HUES48 (cell line): ENCODE results near the gene INTS7.

Source experiments
- H3K27ac ChIP-seq: one replicate; pipeline ENCODE4 v1.7.0; 2013; ENCODE audit warnings: low read depth, low read length, inconsistent platforms
- H3K27me3 ChIP-seq: 2 replicates; pipeline ENCODE4 v1.6.1; 2013; ENCODE audit warnings: mild to moderate bottlenecking, low read length; ENCODE audit not compliant: control insufficient read depth, insufficient read depth
- H3K36me3 ChIP-seq: 2 replicates; pipeline ENCODE4 v1.6.1; 2013; ENCODE audit warnings: low read length; ENCODE audit not compliant: control insufficient read depth, insufficient read depth
- H3K4me1 ChIP-seq: 2 replicates; pipeline ENCODE4 v1.6.1; 2013; ENCODE audit warnings: mild to moderate bottlenecking, low read length; ENCODE audit not compliant: control insufficient read depth, insufficient read depth
- H3K4me3 ChIP-seq: 2 replicates; pipeline ENCODE4 v1.5.1; 2013; ENCODE audit warnings: mild to moderate bottlenecking, low read depth, low read length
- H3K9ac ChIP-seq: 2 replicates; pipeline ENCODE4 v1.6.1; 2013; ENCODE audit warnings: mild to moderate bottlenecking, low read depth, low read length, moderate library complexity
- H3K9me3 ChIP-seq: 2 replicates; pipeline ENCODE4 v1.6.1; 2013; ENCODE audit warnings: low read length; ENCODE audit not compliant: control insufficient read depth, insufficient read depth

The INTS7 gene

GRCh38 chr1:211903490-211904245 is 131.7 kb downstream of the INTS7 start:
- Histone ChIP-seq H3K9me3 (peaks cover 7% of the 10 kb centered on the region), H3K9ac (no peak overlapping the region), H3K27me3 (no peaks in the 10 kb centered on the region), H3K36me3 (no peaks in the 10 kb centered on the region), H3K27ac (no peak overlapping the region), H3K4me3 (no peak overlapping the region), H3K4me1 (no peaks in the 10 kb centered on the region)

DNA sequence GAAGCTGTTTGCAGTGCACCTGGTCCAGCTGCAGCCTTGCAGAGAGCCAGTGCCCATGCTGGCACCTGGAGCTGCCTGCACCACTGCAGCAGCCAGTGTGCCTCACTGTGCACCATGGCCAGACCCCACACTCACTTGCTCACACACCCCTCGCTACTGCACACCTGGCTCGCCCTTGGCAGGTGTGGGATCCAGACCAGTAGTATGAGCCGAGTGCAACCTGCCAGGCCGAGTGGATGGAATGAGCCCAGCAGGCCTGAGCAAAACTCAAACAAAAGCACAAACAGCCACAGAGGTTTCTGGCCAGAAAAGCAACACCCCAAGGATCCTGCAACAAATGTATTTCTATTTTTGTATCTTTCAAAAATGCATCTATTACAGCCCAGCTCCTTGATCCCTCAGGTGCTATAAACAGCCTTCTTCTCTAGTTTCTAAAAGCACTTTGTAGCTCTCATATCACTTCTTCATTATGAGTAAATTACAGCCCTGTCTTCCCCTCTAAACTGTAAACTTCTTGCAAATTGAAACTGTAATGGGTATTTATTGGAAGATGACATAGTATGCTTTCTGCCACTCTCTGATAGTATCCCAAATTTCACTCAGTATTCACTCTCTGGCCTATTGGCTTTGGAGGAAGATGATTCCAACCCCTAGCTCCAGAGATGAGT is 132.6 kb downstream of the INTS7 start:
- Histone ChIP-seq H3K27me3 (no peaks in the 10 kb centered on the region), H3K36me3 (no peaks in the 10 kb centered on the region), H3K4me3 (no peak overlapping the region), H3K9me3 (peaks cover 7% of the 10 kb centered on the region), H3K4me1 (no peaks in the 10 kb centered on the region), H3K9ac (no peak overlapping the region), H3K27ac (no peak overlapping the region)

- Histone ChIP-seq H3K27me3 (no peaks in the 10 kb centered on the region), H3K4me1 (no peaks in the 10 kb centered on the region), H3K36me3 (no peaks in the 10 kb centered on the region), H3K9me3 (peaks cover 7% of the 10 kb centered on the region), H3K9ac (no peak overlapping the region), H3K27ac (no peak overlapping the region), H3K4me3 (no peak overlapping the region)
Measured at GRCh38 chr1:211901945-211902344, 133.4 kb downstream of the INTS7 start.

DNA sequence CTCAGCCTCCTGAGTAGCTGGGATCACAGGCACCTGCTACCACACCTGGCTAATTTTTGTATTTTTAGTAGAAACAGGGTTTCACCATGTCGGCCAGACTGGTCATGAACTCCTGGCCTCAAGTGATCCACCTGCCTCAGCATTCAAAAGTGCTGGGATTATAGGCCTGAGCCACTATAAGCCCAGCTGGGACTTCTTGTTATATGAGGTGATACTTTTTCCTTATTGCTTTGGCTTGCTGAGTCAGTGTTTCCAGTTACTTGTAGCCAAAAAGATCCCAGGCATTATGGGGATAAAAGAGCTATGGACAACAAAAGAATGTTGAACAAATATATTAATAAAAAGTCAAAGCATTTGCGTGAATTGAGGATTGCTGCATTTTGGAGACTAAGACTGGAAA is 134.9 kb downstream of the INTS7 start:
- H3K27me3 ChIP-seq = no peaks in the 10 kb centered on the region
- H3K9me3 ChIP-seq = peaks cover 7% of the 10 kb centered on the region
- no peak overlapping the region for H3K9ac ChIP-seq
- no peaks in the 10 kb centered on the region for H3K4me1 ChIP-seq
- no peak overlapping the region for H3K4me3 ChIP-seq
- H3K36me3 ChIP-seq = no peaks in the 10 kb centered on the region
- no peak overlapping the region for H3K27ac ChIP-seq

- Histone ChIP-seq H3K9ac (no peak overlapping the region), H3K27ac (no peak overlapping the region), H3K9me3 (no peaks in the 10 kb centered on the region; the same call in 1 of the 2 replicates), H3K27me3 (no peaks in the 10 kb centered on the region), H3K4me3 (no peak overlapping the region), H3K36me3 (no peaks in the 10 kb centered on the region), H3K4me1 (no peaks in the 10 kb centered on the region)
Measured at GRCh38 chr1:211896958-211897357, 138.4 kb downstream of the INTS7 start.

- Histone ChIP-seq H3K4me1 (no peaks in the 10 kb centered on the region), H3K9me3 (no peaks in the 10 kb centered on the region), H3K27me3 (no peaks in the 10 kb centered on the region), H3K9ac (no peak overlapping the region), H3K4me3 (no peak overlapping the region), H3K27ac (no peak overlapping the region), H3K36me3 (no peaks in the 10 kb centered on the region)
Measured at GRCh38 chr1:211895126-211895759, 140.1 kb downstream of the INTS7 start.

GRCh38 chr1:211894312-211894711 is 141.0 kb downstream of the INTS7 start:
- Histone ChIP-seq H3K4me3 (no peak overlapping the region), H3K27ac (no peak overlapping the region), H3K9ac (no peak overlapping the region), H3K9me3 (no peaks in the 10 kb centered on the region), H3K36me3 (no peaks in the 10 kb centered on the region), H3K27me3 (no peaks in the 10 kb centered on the region), H3K4me1 (no peaks in the 10 kb centered on the region)

- no peaks in the 10 kb centered on the region for H3K9me3 ChIP-seq
- H3K27me3 ChIP-seq = no peaks in the 10 kb centered on the region
- no peak overlapping the region for H3K27ac ChIP-seq
- no peaks in the 10 kb centered on the region for H3K4me1 ChIP-seq
- H3K4me3 ChIP-seq = no peak overlapping the region
- H3K9ac ChIP-seq = no peak overlapping the region
- H3K36me3 ChIP-seq = no peaks in the 10 kb centered on the region
Measured at GRCh38 chr1:211893260-211893659, 142.1 kb downstream of the INTS7 start.

DNA sequence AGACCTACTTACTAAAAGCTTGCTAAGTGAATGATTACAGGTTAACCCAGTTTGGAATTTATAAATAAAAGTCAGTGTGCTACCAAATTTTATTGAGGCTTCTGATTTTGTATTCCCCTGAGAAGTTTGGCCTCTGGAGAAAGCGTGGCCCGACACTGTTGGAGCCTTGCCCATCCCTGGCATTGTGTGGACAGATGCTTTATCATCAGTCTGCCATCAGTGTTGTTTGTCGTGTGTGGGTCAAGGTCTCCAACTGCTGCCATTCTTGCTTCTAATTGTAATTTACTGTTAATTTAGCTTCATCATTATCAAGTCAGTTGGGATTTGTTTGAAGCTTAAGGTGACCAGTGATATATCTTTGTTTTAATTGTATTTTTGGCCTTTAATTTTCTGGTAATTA is 142.8 kb downstream of the INTS7 start:
- Histone ChIP-seq H3K4me1 (no peaks in the 10 kb centered on the region), H3K4me3 (no peak overlapping the region), H3K27me3 (no peaks in the 10 kb centered on the region), H3K27ac (no peak overlapping the region), H3K9me3 (no peaks in the 10 kb centered on the region), H3K9ac (no peak overlapping the region), H3K36me3 (no peaks in the 10 kb centered on the region)

DNA sequence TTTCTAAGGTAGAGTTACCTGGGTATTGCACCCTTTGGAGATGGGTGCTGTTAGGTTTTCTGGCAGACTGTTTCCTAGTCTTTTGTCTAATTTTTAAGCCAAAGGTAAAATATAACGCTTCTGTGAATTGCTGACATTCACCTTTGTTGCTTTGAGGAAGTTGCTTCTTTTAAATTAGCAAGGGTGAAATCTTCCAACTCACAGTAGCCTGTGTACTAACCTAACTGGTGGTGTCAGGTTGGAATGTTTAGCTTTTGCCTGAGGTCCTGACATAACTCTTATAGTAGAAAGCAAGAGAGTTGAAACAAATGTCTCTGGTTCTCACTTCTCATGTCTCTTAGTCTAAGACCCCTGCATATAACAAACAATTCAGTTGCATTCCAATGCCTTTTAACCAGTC is 143.6 kb downstream of the INTS7 start:
- H3K27me3 ChIP-seq = no peaks in the 10 kb centered on the region
- no peak overlapping the region for H3K9ac ChIP-seq
- no peaks in the 10 kb centered on the region for H3K36me3 ChIP-seq
- no peak overlapping the region for H3K27ac ChIP-seq
- no peaks in the 10 kb centered on the region for H3K4me1 ChIP-seq
- no peaks in the 10 kb centered on the region for H3K9me3 ChIP-seq
- H3K4me3 ChIP-seq = no peak overlapping the region
